Vagina (tissue), 2 donors: ENCODE results near the gene ELMO3.

Source experiments
- CTCF ChIP-seq, 3 experiments: fragments of 450-650 bp in 2 of 3; fragments of 200-600 bp in 1 of 3; sonication (generic) in 1 of 3; IDR thresholded peaks; one replicate each; pipeline ENCODE4 v1.5.1; 2017 to 2019; ENCODE audit warnings: antibody characterized with exemption in 3 of 3, mild to moderate bottlenecking in 2 of 3, moderate library complexity in 2 of 3
- POLR2A ChIP-seq, 2 donors: fragments of 450-650 bp; IDR thresholded peaks; one replicate each; pipeline ENCODE4 v1.6.1; 2017; ENCODE audit warnings: antibody characterized with exemption in 2 of 2, mild to moderate bottlenecking in 2 of 2, moderate library complexity in 2 of 2
- POLR2AphosphoS5 ChIP-seq, 2 donors: sonication (generic); formaldehyde crosslinking; IDR thresholded peaks; one replicate each; pipeline ENCODE4 v1.9.0; 2017; ENCODE audit warnings: antibody characterized with exemption in 2 of 2, mild to moderate bottlenecking in 2 of 2, low read depth in 1 of 2; ENCODE audit not compliant: insufficient read depth in 1 of 2

DNA sequence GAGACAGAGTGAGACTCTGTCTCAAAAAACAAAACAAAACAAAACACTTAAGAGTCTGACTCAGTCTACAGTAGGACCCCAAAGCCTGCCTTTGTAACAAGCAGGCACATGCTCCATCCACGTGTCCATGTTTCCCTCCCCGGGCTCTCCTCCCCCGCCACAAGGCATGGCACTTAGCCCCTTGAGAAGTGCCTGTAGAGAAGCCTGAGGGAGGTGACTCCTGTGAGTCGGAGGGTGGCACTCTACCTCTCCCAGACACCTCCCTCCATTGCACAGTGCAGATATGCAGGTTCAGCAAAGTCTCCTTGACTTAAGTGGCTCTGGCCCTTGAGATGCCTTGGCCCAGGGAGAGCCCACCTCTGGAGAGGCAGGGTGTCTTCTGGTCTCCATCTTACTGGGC, 41.6 kb downstream of the ELMO3 start:
- TF ChIP-seq POLR2A (IDR thresholded peaks at IDR 0.05) = no peak
- TF ChIP-seq POLR2AphosphoS5 (IDR thresholded peaks at IDR 0.05; ENCODE audit: insufficient read depth in 1 of 2, low read depth in 1 of 2) = no peak
- no peak for TF ChIP-seq CTCF (IDR thresholded peaks at IDR 0.05)
